GM15510 (cell line): ENCODE data around the gene IFI27.

Experiments used
- POLR2A ChIP-seq: IDR thresholded peaks from 3 replicates; pipeline ENCODE4 v1.6.1; 2011; ENCODE audit warnings: borderline replicate concordance; ENCODE audit not compliant: insufficient read length; ENCODE audit errors: extremely low read depth

IFI27 gene

GRCh38 chr14:94152676-94153075 is 42.1 kb downstream of the IFI27 start:
- TF ChIP-seq POLR2A: no peak

DNA sequence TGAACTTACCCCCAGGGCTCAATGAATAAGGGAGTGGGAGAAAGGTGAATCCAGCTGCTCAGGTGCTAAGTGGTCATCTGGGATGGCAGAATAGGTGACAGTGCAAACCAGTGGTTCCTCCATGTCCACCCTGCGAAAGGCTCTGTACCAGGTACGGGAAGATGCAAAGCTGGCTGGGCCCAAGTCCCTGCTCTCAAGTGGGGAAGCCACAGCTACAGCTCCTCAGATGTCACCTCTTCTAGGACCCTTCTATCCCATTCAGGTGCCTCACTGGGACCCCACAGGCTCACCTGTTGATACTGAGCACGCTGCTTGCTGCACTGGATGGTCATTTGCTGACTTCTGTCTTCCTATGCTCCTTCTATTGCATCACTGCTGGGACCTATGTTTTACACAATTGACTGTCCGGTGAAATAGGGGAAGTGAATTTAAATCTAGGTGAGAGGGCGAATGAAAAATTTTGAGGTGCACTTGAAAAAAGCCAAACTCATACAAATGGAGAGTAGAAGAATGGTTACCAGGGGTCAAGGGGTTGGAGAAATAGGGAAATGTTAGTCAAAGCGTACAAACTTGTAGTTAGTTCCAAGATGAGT is 43.3 kb downstream of the IFI27 start:
- TF ChIP-seq POLR2A: no peak

DNA sequence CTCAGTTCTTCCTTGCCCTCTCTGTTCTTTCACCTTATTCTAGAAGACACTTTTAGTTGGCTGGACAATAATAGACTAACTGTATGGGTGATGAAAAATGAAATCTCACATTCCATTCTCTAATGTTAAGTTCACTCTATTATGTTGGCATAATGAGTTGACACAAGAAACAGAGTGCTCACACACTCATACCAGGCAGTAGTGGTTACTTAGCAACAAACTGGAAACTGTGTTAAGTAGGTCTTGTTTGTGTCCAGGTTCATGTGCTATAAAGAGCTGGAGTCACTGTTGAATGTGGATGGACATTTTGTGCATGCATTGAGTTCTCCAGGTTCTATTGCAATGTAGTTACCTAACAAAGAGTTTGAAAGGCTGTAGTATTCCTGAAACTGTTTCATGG is 46.7 kb downstream of the IFI27 start:
- TF ChIP-seq POLR2A: no peak

DNA sequence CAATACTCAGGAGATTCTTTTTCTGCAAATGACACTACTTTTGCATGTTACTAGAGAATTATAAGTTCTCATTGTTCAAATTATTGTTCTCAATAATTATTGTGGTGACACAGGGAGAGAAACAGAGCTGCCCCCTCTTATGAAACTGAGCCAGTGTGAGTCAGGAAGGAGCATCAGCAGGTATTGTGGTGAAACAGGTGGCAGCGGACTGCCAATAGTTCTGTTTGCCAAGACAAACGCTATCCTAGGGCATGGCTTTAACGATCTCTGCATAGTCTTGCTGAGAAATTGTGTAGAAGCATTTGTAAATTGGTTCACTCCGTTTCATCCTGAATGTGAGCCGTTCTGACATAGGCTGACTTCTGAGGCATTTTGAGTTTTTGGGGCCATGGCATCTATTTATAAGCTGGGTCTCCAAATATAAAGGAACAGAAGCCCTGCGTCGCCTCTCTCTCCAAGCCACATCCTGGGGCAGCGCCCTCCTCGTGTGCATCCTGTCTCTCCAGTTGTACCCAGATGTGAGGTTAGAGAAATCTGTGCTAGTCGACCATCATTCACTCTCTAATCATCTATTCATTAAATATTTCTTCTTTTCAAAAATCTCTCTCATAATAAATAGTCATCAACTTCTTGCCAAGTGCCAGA is 47.8 kb downstream of the IFI27 start:
- no peak for TF ChIP-seq POLR2A

DNA sequence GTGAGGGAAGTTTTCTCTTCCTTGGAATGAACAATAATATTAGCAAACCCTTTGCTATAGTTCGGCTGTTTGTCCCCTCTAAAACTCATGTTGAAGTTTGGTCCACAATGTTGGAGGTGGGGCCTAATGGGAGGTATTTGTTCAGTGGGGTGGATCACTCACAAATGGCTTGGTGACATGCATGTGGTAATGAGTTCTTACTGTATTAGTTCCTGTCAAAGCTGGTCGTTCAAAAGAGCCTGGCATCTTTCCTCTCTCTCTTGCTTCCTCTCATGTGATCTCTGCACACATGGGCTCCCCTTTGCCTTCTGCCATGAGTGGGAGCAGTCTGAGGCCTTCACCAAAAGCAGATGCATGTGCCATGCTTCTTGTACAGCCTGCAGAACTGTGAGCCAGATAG is 50.5 kb downstream of the IFI27 start:
- no peak for TF ChIP-seq POLR2A

- TF ChIP-seq POLR2A: no peak
These were observed 51.4 kb downstream of the IFI27 start for GRCh38 chr14:94161981-94162380.

DNA sequence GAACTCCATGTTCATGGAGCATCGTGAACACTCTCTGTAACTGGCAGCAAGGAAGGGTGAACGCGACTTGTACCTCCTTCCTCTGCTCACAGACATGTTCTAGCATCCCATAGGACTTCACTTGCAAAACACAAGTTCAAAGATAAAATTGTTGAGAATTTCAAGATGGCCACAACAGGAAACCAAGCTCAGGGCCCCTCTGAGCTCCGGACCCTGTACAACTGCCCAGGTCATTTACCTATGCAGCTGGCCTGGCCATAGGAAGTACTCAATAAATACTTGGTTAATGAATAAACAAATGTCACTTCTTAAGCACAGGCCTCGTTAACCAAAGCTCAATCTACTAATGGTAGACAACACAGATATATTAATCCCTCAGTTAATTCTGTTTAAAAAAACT is 51.9 kb downstream of the IFI27 start:
- TF ChIP-seq POLR2A: no peak

DNA sequence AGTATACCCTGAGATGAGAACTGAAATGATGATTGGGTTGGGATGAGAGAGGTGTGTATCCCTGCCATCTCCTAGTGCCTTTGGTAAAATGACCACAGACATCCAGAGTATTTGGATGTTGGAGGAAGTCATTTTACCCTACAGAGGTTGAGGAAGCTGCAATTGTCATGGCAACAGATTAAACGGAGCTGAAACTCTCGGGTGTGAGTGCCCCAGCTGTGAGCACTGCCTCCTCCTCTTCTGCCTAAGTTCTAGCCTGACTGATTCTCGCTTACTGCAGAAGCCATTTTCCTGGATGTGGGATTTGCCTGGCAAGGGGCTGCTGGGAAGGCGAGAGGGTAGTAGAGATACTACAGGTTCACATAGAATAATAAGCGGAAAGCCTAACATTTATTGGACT is 53.3 kb downstream of the IFI27 start:
- TF ChIP-seq POLR2A: no peak

DNA sequence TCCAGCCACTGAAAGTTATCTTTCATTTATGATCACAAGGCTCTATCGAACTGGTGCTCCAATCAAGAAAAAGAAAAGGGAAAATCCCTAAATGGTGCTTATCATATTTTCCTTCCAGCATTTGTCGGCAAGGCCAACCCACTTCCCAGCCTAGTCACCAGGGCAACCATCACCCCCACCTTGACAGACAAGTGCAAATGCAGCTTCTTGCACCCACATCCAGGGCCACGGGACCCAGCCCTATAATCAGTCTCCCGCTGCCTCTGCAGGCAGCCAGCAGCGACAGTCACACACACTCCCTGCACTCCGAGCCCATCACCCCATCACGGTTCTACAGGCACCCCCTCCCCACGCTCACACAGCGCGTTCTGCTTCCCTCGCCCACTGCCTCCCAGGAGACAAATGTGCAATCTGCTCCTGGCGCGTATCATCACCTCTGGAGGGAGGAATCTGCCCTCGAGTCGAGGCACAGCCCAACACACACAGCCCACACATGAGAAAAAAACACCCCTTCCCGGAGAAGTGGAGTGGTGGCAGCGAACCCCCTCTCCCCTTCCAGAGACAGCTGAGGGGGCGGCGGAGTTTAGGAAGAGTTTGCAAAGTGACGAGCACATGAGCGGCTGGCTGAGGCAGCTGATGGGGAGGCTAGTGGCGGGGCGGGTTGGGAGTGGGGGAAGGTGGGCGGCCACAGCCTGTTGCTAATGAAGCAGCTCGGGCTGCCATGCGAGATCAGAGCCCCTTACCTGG is 54.3 kb downstream of the IFI27 start:
- TF ChIP-seq POLR2A: no peak

- no peak for TF ChIP-seq POLR2A
These were observed 55.2 kb downstream of the IFI27 start for GRCh38 chr14:94165744-94166143.
